Activated CD4-positive, alpha-beta T cell treated with anti-CD3 and anti-CD28 coated beads, Interleukin-2, amount 50 U/mL, for 16 hours (primary cell): ENCODE data around the gene TCP1.
"Not testable (repeated sequence)": the region's sequence is repeated elsewhere in the genome, so short reads cannot be mapped to it uniquely, and the experiment has no call there.

Source experiments
- DNase-seq: peaks from one replicate; pipeline ENCODE4 v3.0.0-alpha.2; 2020

Gene TCP1

GRCh38 chr6:159769470-159769869 is 19.9 kb downstream of the TCP1 start:
- DNase-seq: no peak

GRCh38 chr6:159766906-159767305 is 22.5 kb downstream of the TCP1 start:
- no peak for DNase-seq

GRCh38 chr6:159762681-159763293 is 26.6 kb downstream of the TCP1 start:
- no peak for DNase-seq

GRCh38 chr6:159761873-159762680 is 27.3 kb downstream of the TCP1 start, which contains the start of gene ACAT2:
ACAT2 (plus strand) TSS chr6:159762045; CDS start chr6:159762088, 43 bp downstream.
- DNase-seq: peak; percentile 97

GRCh38 chr6:159761129-159761872 is 28.1 kb downstream of the TCP1 start:
- no peak for DNase-seq

- DNase-seq: no peak
These were observed 28.8 kb downstream of the TCP1 start for GRCh38 chr6:159760602-159761057.

- no peak for DNase-seq
These were observed 29.8 kb downstream of the TCP1 start for GRCh38 chr6:159759645-159760044.

- no peak for DNase-seq
These were observed 31.1 kb downstream of the TCP1 start for GRCh38 chr6:159758031-159759001.

GRCh38 chr6:159756508-159756907 is 32.9 kb downstream of the TCP1 start:
- DNase-seq: no peak

GRCh38 chr6:159754959-159755914 is 34.2 kb downstream of the TCP1 start:
- no peak for DNase-seq

- no peak for DNase-seq
These were observed 35.0 kb downstream of the TCP1 start for GRCh38 chr6:159754401-159754800.

GRCh38 chr6:159753081-159753872 is 36.1 kb downstream of the TCP1 start:
- DNase-seq: no peak

- no peak for DNase-seq
These were observed 38.0 kb downstream of the TCP1 start for GRCh38 chr6:159751448-159751847.

GRCh38 chr6:159748127-159748526 is 41.3 kb downstream of the TCP1 start:
- DNase-seq: not testable (repeated sequence)

- DNase-seq: no peak
These were observed 42.6 kb downstream of the TCP1 start for GRCh38 chr6:159746759-159747158.

- DNase-seq: no peak
These were observed 44.3 kb downstream of the TCP1 start for GRCh38 chr6:159745081-159745480.

- DNase-seq: no peak
These were observed 47.2 kb downstream of the TCP1 start for GRCh38 chr6:159742165-159742564.

GRCh38 chr6:159739341-159739740 is 50.1 kb downstream of the TCP1 start:
- no peak for DNase-seq

- DNase-seq: no peak
These were observed 52.5 kb downstream of the TCP1 start for GRCh38 chr6:159736908-159737307.

- not testable (repeated sequence) for DNase-seq
These were observed 56.0 kb downstream of the TCP1 start for GRCh38 chr6:159733395-159733794.
